HEK293 (cell line): ENCODE results near the gene EEF1AKMT3.

Experiments
- CTCF ChIA-PET: fragments of 350-600 bp; formaldehyde crosslinking; extraction: SDS; loops from one replicate; lab custom pipeline; 2021; ENCODE audit warnings: antibody characterized with exemption; lab: Yijun Ruan, JAX
- POLR2A ChIA-PET: fragments of 300-600 bp; formaldehyde crosslinking; extraction: SDS; loops from one replicate; lab custom pipeline; 2020; ENCODE audit warnings: antibody characterized with exemption, inconsistent platforms; lab: Yijun Ruan, JAX
- H3K27ac ChIP-seq: fragments of 200-500 bp; sonication (Bioruptor generic); 2 replicates; pipeline ENCODE4 v1.5.1; 2014; ENCODE audit warnings: low read depth, low read length, control low read depth, inconsistent platforms; ENCODE audit errors: extremely low read depth
- H3K36me3 ChIP-seq, 2 experiments: fragments of 200-500 bp in 1 of 2; sonication (Bioruptor generic) in 1 of 2; 1 replicate in 1 of 2; 2 replicates in 1 of 2; pipeline ENCODE4 v1.5.1; 2014 to 2017; ENCODE audit warnings: inconsistent platforms in 2 of 2, low read length in 2 of 2; ENCODE audit not compliant: control insufficient read depth in 2 of 2, insufficient read depth in 1 of 2
- H3K4me1 ChIP-seq: fragments of 200-500 bp; sonication (Bioruptor generic); 2 replicates; pipeline ENCODE4 v1.5.1; 2014; ENCODE audit warnings: mild to moderate bottlenecking, low read length, inconsistent platforms; ENCODE audit not compliant: control insufficient read depth, insufficient read depth
- H3K4me3 ChIP-seq: 2 replicates; pipeline ENCODE4 v1.5.1; 2011; ENCODE audit warnings: low read depth, mild to moderate bottlenecking, control low read depth, low read length, moderate library complexity
- H3K9me3 ChIP-seq: fragments of 200-500 bp; sonication (Bioruptor generic); 2 replicates; pipeline ENCODE4 v1.5.1; 2014; ENCODE audit warnings: low read depth, low read length, inconsistent platforms; ENCODE audit not compliant: control insufficient read depth, insufficient read depth
- KLF1 ChIP-seq: fragments of 450-650 bp; formaldehyde crosslinking; IDR thresholded peaks from 2 replicates; pipeline ENCODE4 v1.5.1; 2016; ENCODE audit warnings: missing biosample characterization, missing genetic modification characterization
- KLF10 ChIP-seq: fragments of 450-650 bp; IDR thresholded peaks from 2 replicates; pipeline ENCODE4 v1.5.1; 2018; ENCODE audit warnings: missing biosample characterization, mild to moderate bottlenecking, missing genetic modification characterization
- KLF9 ChIP-seq: fragments of 450-650 bp; formaldehyde crosslinking; IDR thresholded peaks from 2 replicates; pipeline ENCODE4 v1.5.1; 2016; ENCODE audit warnings: missing biosample characterization, missing genetic modification characterization, low read depth
- REPIN1 ChIP-seq: fragments of 450-650 bp; formaldehyde crosslinking; IDR thresholded peaks from 2 replicates; pipeline ENCODE4 v1.5.1; 2017; ENCODE audit warnings: missing biosample characterization, missing genetic modification characterization, low read depth
- REST ChIP-seq: fragments of 450-650 bp; formaldehyde crosslinking; IDR thresholded peaks from 2 replicates; pipeline ENCODE4 v1.5.1; 2016; ENCODE audit warnings: missing biosample characterization, missing genetic modification characterization
- SCRT2 ChIP-seq: fragments of 450-650 bp; formaldehyde crosslinking; IDR thresholded peaks from 2 replicates; pipeline ENCODE4 v1.5.1; 2016; ENCODE audit warnings: missing biosample characterization, missing genetic modification characterization
- TCF7L2 ChIP-seq: IDR thresholded peaks from 2 replicates; pipeline ENCODE4 v1.6.1; 2011; ENCODE audit warnings: low read depth, mild to moderate bottlenecking, inconsistent platforms, low read length, moderate library complexity, borderline replicate concordance
- ZBTB10 ChIP-seq: fragments of 450-650 bp; formaldehyde crosslinking; IDR thresholded peaks from 2 replicates; pipeline ENCODE4 v1.5.1; 2016; ENCODE audit warnings: missing biosample characterization, missing genetic modification characterization
- ZBTB44 ChIP-seq: fragments of 450-650 bp; IDR thresholded peaks from 2 replicates; pipeline ENCODE4 v1.5.1; 2018; ENCODE audit warnings: missing biosample characterization, mild to moderate bottlenecking, missing genetic modification characterization
- ZEB2 ChIP-seq: fragments of 450-650 bp; formaldehyde crosslinking; IDR thresholded peaks from 2 replicates; pipeline ENCODE4 v1.5.1; 2016; ENCODE audit warnings: missing biosample characterization, missing genetic modification characterization
- ZNF202 ChIP-seq: fragments of 450-650 bp; formaldehyde crosslinking; IDR thresholded peaks from 2 replicates; pipeline ENCODE4 v1.5.1; 2016; ENCODE audit warnings: missing biosample characterization, missing genetic modification characterization, borderline replicate concordance
- ZNF248 ChIP-seq: fragments of 450-650 bp; formaldehyde crosslinking; IDR thresholded peaks from 2 replicates; pipeline ENCODE4 v1.5.1; 2017; ENCODE audit warnings: missing biosample characterization, missing genetic modification characterization
- ZNF37A ChIP-seq: fragments of 450-650 bp; IDR thresholded peaks from 2 replicates; pipeline ENCODE4 v1.5.1; 2018; ENCODE audit warnings: missing biosample characterization, missing genetic modification characterization
- ZNF404 ChIP-seq: fragments of 450-650 bp; formaldehyde crosslinking; IDR thresholded peaks from 2 replicates; pipeline ENCODE4 v1.5.1; 2017; ENCODE audit warnings: missing biosample characterization, missing genetic modification characterization
- ZNF48 ChIP-seq: fragments of 450-650 bp; formaldehyde crosslinking; IDR thresholded peaks from 2 replicates; pipeline ENCODE4 v1.5.1; 2016; ENCODE audit warnings: missing biosample characterization, missing genetic modification characterization
- ZNF529 ChIP-seq: fragments of 450-650 bp; formaldehyde crosslinking; IDR thresholded peaks from 2 replicates; pipeline ENCODE4 v1.5.1; 2017; ENCODE audit warnings: missing genetic modification characterization, missing biosample characterization; ENCODE audit not compliant: insufficient replicate concordance
- ZNF555 ChIP-seq: fragments of 450-650 bp; formaldehyde crosslinking; conservative IDR thresholded peaks from 2 replicates; pipeline ENCODE4 v1.5.1; 2017; ENCODE audit warnings: missing biosample characterization, mild to moderate bottlenecking, missing genetic modification characterization, inconsistent platforms
- ZNF768 ChIP-seq: fragments of 450-650 bp; formaldehyde crosslinking; IDR thresholded peaks from 2 replicates; pipeline ENCODE4 v1.5.1; 2018; ENCODE audit warnings: missing biosample characterization, mild to moderate bottlenecking, missing genetic modification characterization
- ZNF830 ChIP-seq: fragments of 450-650 bp; IDR thresholded peaks from 2 replicates; pipeline ENCODE4 v1.5.0; 2018; ENCODE audit warnings: missing biosample characterization, missing genetic modification characterization, low read depth, mild to moderate bottlenecking, moderate library complexity

EEF1AKMT3 gene

GRCh38 chr12:57759360-57759980 lies 12.9 kb upstream of the EEF1AKMT3 start (continued):
- TF ChIP-seq TCF7L2: no peak
- no peak for TF ChIP-seq ZNF48 (tag by site-specific recombination)
- no peak for TF ChIP-seq ZNF404 (tag by site-specific recombination)
- no peak for TF ChIP-seq ZNF768 (tag by site-specific recombination)
- no peak for TF ChIP-seq ZNF830 (tag by site-specific recombination)
- TF ChIP-seq REPIN1: no peak
- TF ChIP-seq KLF1 (tag by site-specific recombination): no peak
- TF ChIP-seq SCRT2 (tag by site-specific recombination): no peak
- no peak for TF ChIP-seq ZNF37A (tag by site-specific recombination)
- TF ChIP-seq ZBTB10: no peak
- peak; percentile 39 for TF ChIP-seq ZBTB44 (tag by site-specific recombination)
- no peak for TF ChIP-seq ZNF248
- no peak for TF ChIP-seq KLF9
- no peak for TF ChIP-seq ZNF202 (tag by site-specific recombination)

GRCh38 chr12:57760347-57760982 lies 11.9 kb upstream of the EEF1AKMT3 start:
- CTCF ChIA-PET: interaction anchor here (0.6 to 2.3 kb wide), 9 partner anchors 8 to 49 kb away, joined by 3 to 7 read pairs (median 4); partner anchors contain the start of genes CDK4 and TSPAN31
- Histone ChIP-seq H3K27ac (no peak overlapping the region), H3K4me1 (no peaks in the 10 kb centered on the region), H3K4me3 (no peak overlapping the region), H3K9me3 (no peaks in the 10 kb centered on the region), H3K36me3 (peaks cover 10 to 46% of the 10 kb centered on the region in 2 experiments)
- no peak for TF ChIP-seq ZEB2 (tag by site-specific recombination)
- TF ChIP-seq REST (tag by site-specific recombination): peak; percentile 98
- no peak for TF ChIP-seq ZNF555
- TF ChIP-seq KLF10: no peak
- TF ChIP-seq ZNF529: no peak
- POLR2A ChIA-PET: interaction anchor here (1.1 to 1.2 kb wide), 2 partner anchors 18 to 36 kb away, joined by 3 read pairs; no protein-coding TSS in a partner anchor
